ENCODE data around the gene RBM47.

GRCh38 chr4:40375095-40375494, 254.6 kb downstream of the RBM47 start:
- TF ChIP-seq REST (IDR thresholded peaks at IDR 0.05; ENCODE audit: unreplicated experiment) (no peak), POLR2AphosphoS5 (IDR thresholded peaks at IDR 0.05; ENCODE audit: low read depth) (no peak), EZH2 (IDR thresholded peaks at IDR 0.05; ENCODE audit: low read depth, unreplicated experiment) (no peak), CREB1 (CRISPR knock-in tag; IDR thresholded peaks at IDR 0.05; ENCODE audit: low read depth) (no peak), EZH2phosphoT487 (IDR thresholded peaks at IDR 0.05; ENCODE audit: unreplicated experiment) (no peak), ZNF462 (CRISPR knock-in tag; IDR thresholded peaks at IDR 0.05) (no peak), ZNF331 (CRISPR knock-in tag; IDR thresholded peaks at IDR 0.05; ENCODE audit: low read depth) (no peak), JUNB (IDR thresholded peaks at IDR 0.05; ENCODE audit: unreplicated experiment) (no peak)
- TF ChIP-seq, protein P1, sequence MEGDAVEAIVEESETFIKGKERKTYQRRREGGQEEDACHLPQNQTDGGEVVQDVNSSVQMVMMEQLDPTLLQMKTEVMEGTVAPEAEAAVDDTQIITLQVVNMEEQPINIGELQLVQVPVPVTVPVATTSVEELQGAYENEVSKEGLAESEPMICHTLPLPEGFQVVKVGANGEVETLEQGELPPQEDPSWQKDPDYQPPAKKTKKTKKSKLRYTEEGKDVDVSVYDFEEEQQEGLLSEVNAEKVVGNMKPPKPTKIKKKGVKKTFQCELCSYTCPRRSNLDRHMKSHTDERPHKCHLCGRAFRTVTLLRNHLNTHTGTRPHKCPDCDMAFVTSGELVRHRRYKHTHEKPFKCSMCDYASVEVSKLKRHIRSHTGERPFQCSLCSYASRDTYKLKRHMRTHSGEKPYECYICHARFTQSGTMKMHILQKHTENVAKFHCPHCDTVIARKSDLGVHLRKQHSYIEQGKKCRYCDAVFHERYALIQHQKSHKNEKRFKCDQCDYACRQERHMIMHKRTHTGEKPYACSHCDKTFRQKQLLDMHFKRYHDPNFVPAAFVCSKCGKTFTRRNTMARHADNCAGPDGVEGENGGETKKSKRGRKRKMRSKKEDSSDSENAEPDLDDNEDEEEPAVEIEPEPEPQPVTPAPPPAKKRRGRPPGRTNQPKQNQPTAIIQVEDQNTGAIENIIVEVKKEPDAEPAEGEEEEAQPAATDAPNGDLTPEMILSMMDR (conservative IDR thresholded peaks at IDR 0.05; ENCODE audit: low read depth in 2 of 2), result no peak

All from GM23338 (cell line).